Measurements from ENCODE around the gene MARF1.
"Not testable (repeated sequence)": the region's sequence is repeated elsewhere in the genome, so short reads cannot be mapped to it uniquely, and the experiment has no call there.

The MARF1 gene

DNA sequence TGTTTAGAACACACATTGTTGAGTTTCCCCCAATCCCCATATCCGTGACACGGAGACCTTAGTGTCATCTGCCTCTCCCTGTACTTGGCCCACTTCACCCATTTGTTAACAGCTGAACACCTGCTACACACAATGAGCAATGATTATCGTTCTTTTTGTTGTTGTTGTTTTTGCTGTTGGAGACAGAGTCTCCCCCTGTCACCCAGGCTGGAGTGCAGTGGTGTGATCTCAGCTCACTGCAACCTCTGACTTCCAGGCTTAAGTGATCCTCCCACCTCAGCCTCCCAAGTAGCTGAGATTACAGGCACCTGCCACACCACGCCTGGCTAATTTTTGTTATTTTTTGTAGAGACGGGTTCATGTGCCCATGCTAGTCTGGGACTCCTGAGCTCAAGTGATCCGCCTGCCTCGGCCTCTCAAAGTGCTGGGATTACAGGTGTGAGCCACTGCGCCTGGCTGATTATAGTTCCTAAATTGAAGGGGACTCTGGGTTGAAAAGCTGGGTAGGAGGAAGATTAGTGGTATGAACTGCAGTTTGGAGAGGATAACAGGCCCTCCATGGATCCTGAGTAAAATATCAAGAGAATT lies 28.7 kb upstream of the MARF1 start:
- Histone ChIP-seq H3K4me3 (ENCODE audit: low read length) (no peak overlapping the region), H3K27ac (ENCODE audit: low read depth, low read length) (peak overlapping the region; percentile 91), H3K27me3 (ENCODE audit: control insufficient read depth, insufficient read depth, low read length) (no peaks in the 10 kb centered on the region), H3K9ac (ENCODE audit: low read length) (no peak overlapping the region), H3K36me3 (ENCODE audit: control insufficient read depth, insufficient read depth, low read length) (peaks cover 13% of the 10 kb centered on the region), H3K4me1 (ENCODE audit: control insufficient read depth, insufficient read depth, low read length) (peaks cover 11% of the 10 kb centered on the region)

DNA sequence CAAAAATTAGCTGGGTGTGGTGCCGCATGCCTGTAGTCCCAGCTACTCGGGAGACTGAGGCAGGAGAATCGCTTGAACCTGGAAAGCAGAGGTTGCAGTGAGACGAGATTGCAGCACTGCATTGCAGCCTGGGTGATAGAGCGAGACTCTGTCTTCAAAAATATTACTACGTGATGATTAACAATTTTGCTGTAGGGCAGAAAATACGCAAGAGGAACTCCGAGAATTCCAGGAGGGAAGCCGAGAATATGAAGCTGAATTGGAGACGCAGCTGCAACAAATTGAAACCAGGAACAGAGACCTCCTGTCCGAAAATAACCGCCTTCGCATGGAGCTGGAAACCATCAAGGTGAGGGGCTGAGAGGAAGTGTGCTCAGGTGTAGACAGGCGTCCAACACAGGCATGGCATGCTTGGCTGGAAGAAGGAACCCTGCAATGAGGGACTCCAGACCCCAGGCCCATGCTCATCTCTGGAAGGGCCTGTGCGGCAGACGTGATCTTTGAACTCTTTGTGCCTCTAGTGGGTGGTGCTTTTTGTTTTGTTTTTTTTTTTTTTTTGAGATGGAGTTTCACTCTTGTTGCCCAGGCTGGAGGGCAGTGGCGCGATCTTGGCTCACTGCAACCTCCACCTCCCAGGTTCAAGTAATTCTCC lies 24.3 kb upstream of the MARF1 start:
- Histone ChIP-seq H3K4me3 (ENCODE audit: low read length) (no peak overlapping the region), H3K27ac (ENCODE audit: low read depth, low read length) (no peak overlapping the region), H3K9ac (ENCODE audit: low read length) (no peak overlapping the region), H3K27me3 (ENCODE audit: control insufficient read depth, insufficient read depth, low read length) (no peaks in the 10 kb centered on the region), H3K36me3 (ENCODE audit: control insufficient read depth, insufficient read depth, low read length) (peaks cover 13% of the 10 kb centered on the region), H3K4me1 (ENCODE audit: control insufficient read depth, insufficient read depth, low read length) (peaks cover under 1% of the 10 kb centered on the region)

DNA sequence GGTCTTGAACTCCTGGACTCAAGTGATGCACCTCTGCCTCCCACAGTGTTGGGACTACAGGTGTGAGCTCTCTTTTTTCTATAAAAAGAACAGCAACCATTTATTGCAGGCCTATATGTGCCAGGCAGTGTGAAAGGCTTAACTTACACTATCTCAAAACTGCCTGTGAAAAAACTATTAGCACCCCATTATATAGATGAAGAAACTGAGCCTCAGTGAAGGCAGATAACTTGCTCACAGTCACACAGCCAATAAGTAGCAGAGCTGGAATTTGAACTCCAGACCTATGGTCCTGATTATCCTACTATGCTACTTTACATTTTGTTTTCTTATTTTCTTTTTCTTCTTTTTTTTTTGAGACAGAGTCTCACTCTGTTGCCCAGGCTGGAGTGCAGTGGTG lies 22.2 kb upstream of the MARF1 start:
- H3K27me3 ChIP-seq (ENCODE audit: control insufficient read depth, insufficient read depth, low read length): no peaks in the 10 kb centered on the region
- no peak overlapping the region for H3K4me3 ChIP-seq (ENCODE audit: low read length)
- H3K36me3 ChIP-seq (ENCODE audit: control insufficient read depth, insufficient read depth, low read length): peaks cover 11% of the 10 kb centered on the region
- no peak overlapping the region for H3K27ac ChIP-seq (ENCODE audit: low read depth, low read length)
- H3K9ac ChIP-seq (ENCODE audit: low read length): no peak overlapping the region
- H3K4me1 ChIP-seq (ENCODE audit: control insufficient read depth, insufficient read depth, low read length): no peaks in the 10 kb centered on the region

DNA sequence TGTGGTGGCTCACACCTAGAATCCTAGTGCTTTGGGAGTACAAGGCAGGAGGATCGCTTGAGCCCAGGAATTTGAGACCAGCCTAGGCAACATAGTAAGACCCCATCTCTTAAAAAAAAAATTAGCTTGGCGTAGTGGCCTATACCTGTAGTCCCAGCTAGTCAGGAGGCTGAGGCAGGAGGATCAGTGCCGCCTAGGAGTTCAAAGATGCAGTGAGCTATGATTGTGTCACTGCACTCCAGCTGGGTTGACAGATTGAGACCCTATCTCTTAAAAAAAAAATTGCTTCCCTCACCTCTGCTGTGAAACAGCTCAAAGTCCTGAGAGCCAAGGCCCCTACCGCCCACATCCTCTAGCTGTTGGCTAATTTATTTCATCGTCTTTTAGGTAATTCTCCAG lies 17.2 kb upstream of the MARF1 start:
- Histone ChIP-seq H3K27me3 (ENCODE audit: control insufficient read depth, insufficient read depth, low read length) (no peaks in the 10 kb centered on the region), H3K36me3 (ENCODE audit: control insufficient read depth, insufficient read depth, low read length) (no peaks in the 10 kb centered on the region), H3K9ac (ENCODE audit: low read length) (no peak overlapping the region), H3K4me1 (ENCODE audit: control insufficient read depth, insufficient read depth, low read length) (no peaks in the 10 kb centered on the region), H3K4me3 (ENCODE audit: low read length) (no peak overlapping the region), H3K27ac (ENCODE audit: low read depth, low read length) (peak overlapping the region; percentile 28)

DNA sequence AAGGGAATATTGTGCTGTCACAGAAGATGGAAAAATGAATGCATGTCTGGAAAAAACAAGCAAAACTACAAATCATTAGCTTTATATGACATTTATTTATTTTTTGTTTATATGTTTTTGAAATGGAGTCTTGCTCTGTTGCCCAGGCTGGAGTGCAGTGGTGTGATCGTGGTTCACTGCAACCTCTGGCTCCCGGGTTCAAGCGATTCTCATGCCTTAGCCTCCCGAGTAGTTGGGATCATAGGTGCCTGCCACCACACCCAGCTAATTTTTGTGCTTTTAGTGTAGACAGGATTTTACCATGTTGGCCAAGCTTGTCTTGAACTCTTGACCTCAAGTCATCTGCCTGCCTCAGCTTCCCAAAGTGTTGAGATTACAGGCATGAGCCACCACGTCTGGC lies 15.6 kb upstream of the MARF1 start:
- Histone ChIP-seq H3K9ac (ENCODE audit: low read length) (no peak overlapping the region), H3K4me3 (ENCODE audit: low read length) (no peak overlapping the region), H3K27me3 (ENCODE audit: control insufficient read depth, insufficient read depth, low read length) (no peaks in the 10 kb centered on the region), H3K36me3 (ENCODE audit: control insufficient read depth, insufficient read depth, low read length) (no peaks in the 10 kb centered on the region), H3K27ac (ENCODE audit: low read depth, low read length) (no peak overlapping the region), H3K4me1 (ENCODE audit: control insufficient read depth, insufficient read depth, low read length) (no peaks in the 10 kb centered on the region)

DNA sequence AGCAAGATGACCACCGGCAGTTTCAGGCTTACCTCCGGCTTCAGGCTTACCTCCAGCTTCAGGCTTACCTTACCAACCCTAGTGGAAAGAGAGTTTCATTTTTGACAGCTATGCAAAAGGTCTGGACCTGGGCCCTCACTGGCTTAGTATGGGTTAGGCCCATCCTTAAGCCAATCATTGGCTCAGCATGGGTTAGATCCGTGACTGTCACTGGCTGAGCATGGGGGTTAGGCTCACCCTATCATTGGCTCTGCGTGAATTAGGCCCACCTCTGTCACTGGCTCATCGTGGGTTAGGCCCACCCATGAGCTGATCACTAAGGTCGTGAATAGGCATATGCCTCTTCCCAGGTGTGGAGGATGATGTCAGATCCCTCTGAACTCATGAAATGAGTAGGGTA lies 15.2 kb upstream of the MARF1 start:
- Histone ChIP-seq H3K27ac (ENCODE audit: low read depth, low read length) (no peak overlapping the region), H3K4me1 (ENCODE audit: control insufficient read depth, insufficient read depth, low read length) (no peaks in the 10 kb centered on the region), H3K9ac (ENCODE audit: low read length) (no peak overlapping the region), H3K27me3 (ENCODE audit: control insufficient read depth, insufficient read depth, low read length) (no peaks in the 10 kb centered on the region), H3K36me3 (ENCODE audit: control insufficient read depth, insufficient read depth, low read length) (no peaks in the 10 kb centered on the region), H3K4me3 (ENCODE audit: low read length) (no peak overlapping the region)

DNA sequence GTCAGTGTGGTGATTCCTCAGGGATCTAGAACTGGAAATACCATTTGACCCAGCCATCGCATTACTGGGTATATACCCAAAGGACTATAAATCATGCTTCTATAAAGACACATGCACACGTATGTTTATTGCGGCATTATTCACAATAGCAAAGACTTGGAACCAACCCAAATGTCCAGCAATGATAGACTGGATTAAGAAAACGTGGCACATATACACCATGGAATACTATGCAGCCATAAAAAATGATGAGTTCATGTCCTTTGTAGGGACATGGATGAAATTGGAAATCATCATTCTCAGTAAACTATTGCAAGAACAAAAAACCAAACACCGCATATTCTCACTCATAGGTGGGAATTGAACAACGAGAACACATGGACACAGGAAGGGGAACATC lies 12.6 kb upstream of the MARF1 start:
- H3K27me3 ChIP-seq (ENCODE audit: control insufficient read depth, insufficient read depth, low read length); H3K36me3 ChIP-seq (ENCODE audit: control insufficient read depth, insufficient read depth, low read length); H3K9ac ChIP-seq (ENCODE audit: low read length); H3K27ac ChIP-seq (ENCODE audit: low read depth, low read length); H3K4me3 ChIP-seq (ENCODE audit: low read length); H3K4me1 ChIP-seq (ENCODE audit: control insufficient read depth, insufficient read depth, low read length): not testable (repeated sequence)

DNA sequence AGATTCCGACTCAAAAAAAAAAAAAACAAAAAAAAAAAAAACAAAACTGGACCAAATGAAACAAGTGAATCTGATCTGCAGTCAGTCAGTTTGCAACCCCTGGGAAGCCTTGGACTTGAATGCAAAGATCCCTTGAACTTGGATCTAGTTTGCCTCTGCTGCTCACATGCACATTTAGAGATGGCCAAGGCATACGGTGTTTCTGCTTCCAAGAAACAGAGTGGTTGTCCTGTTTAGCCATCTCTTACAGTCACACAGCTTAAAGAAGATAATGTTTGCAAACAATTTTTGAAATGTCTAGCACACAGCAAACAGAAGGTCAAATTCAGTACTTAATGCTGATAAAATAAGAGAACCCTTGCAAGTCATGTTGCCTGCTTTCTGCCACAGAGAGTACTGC lies 11.6 kb upstream of the MARF1 start:
- H3K36me3 ChIP-seq (ENCODE audit: control insufficient read depth, insufficient read depth, low read length): no peaks in the 10 kb centered on the region
- no peak overlapping the region for H3K9ac ChIP-seq (ENCODE audit: low read length)
- H3K4me3 ChIP-seq (ENCODE audit: low read length): no peak overlapping the region
- H3K4me1 ChIP-seq (ENCODE audit: control insufficient read depth, insufficient read depth, low read length): peaks cover 6% of the 10 kb centered on the region
- H3K27me3 ChIP-seq (ENCODE audit: control insufficient read depth, insufficient read depth, low read length): no peaks in the 10 kb centered on the region
- H3K27ac ChIP-seq (ENCODE audit: low read depth, low read length): no peak overlapping the region

DNA sequence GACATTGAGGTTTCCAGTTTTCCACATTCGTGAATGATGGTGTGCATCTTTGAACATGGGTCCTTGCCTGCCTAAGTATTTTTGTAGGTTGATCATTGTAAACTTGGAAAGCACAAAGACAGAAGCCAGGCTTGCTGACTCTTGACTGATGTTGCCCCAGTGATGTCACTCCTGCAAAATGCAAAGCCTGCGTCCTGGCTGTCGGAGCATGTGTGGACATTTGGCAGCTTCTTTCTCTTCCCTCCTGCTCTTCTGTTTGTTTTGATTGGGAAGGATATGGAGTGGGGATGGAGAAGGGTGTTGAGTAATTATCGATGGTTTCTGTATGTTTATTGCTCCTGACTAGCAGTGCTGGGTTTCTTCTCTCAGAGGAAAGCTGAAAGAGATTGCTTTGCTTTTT lies 10.3 kb upstream of the MARF1 start:
- Histone ChIP-seq H3K4me1 (ENCODE audit: control insufficient read depth, insufficient read depth, low read length) (peaks cover 7% of the 10 kb centered on the region), H3K27me3 (ENCODE audit: control insufficient read depth, insufficient read depth, low read length) (no peaks in the 10 kb centered on the region), H3K27ac (ENCODE audit: low read depth, low read length) (peak overlapping the region; percentile 51), H3K4me3 (ENCODE audit: low read length) (no peak overlapping the region), H3K9ac (ENCODE audit: low read length) (no peak overlapping the region), H3K36me3 (ENCODE audit: control insufficient read depth, insufficient read depth, low read length) (no peaks in the 10 kb centered on the region)

DNA sequence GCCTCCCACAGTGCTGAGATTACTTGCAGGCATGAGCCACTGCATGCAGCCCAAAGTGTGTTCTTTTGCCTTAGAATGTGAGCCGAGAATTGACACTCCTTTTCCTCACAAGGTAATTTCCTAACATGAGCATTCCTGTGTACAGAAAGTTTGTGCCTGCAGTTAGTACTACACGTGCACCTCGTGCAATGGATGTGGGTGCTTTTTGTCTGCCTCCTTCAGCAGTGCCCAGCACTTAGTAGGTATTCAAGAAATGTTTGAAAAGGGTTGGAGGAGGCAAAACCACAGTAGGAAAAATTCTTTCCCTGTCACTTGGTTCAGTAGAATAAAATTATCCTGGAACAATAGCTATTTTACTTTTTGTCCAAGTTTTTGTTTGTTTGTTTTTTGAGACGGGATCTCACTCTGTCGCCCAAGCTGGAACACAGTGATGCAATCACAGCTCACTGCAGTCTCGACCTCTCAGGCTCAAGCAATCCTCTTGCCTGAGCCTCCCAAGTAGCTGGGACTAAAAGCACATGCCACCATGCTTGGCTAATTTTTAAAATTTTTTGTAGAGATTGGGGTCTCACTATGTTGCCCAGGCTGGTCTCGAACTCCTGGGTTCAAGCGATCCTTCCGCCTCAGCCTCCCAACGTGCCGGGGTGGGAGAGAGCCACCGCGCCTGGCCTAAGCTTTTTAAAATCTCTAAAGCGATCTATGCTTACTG lies 9.5 kb upstream of the MARF1 start:
- H3K9ac ChIP-seq (ENCODE audit: low read length): no peak overlapping the region

DNA sequence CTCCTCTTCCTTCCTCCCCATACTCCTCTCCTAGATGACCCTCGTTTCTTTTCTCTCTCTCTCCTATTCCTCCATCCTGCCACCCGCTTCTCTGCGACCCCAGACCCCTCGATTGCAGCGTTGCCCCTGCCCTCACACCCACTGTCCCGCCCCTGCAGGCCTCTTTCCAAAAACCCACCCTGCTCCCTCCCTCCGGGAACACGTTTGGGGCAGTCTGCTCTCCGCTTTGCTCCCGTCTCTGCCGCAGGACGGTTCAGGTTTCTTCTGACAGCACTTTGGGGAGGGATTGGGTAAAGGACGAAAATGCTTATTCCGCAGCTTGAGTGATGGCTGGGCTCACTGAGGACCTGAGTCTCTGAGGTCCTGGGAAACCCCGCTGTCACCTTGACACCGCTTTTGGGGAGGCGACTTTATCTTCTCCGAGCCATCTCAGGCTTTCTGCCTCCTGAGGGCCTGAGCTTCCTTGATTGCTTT lies 7.8 kb upstream of the MARF1 start:
- no peaks in the 10 kb centered on the region for H3K36me3 ChIP-seq (ENCODE audit: control insufficient read depth, insufficient read depth, low read length)
- peak overlapping the region; percentile 95 for H3K4me3 ChIP-seq (ENCODE audit: low read length)
- H3K9ac ChIP-seq (ENCODE audit: low read length): peak overlapping the region; percentile 97
- H3K4me1 ChIP-seq (ENCODE audit: control insufficient read depth, insufficient read depth, low read length): peaks cover 7% of the 10 kb centered on the region
- no peaks in the 10 kb centered on the region for H3K27me3 ChIP-seq (ENCODE audit: control insufficient read depth, insufficient read depth, low read length)
- H3K27ac ChIP-seq (ENCODE audit: low read depth, low read length): peak overlapping the region; percentile 87

More for the DNA sequence above, 9.5 kb upstream of the MARF1 start:
- Histone ChIP-seq H3K4me3 (ENCODE audit: low read length) (no peak overlapping the region), H3K27ac (ENCODE audit: low read depth, low read length) (peak overlapping the region; percentile 51), H3K4me1 (ENCODE audit: control insufficient read depth, insufficient read depth, low read length) (peaks cover 7% of the 10 kb centered on the region), H3K27me3 (ENCODE audit: control insufficient read depth, insufficient read depth, low read length) (no peaks in the 10 kb centered on the region), H3K36me3 (ENCODE audit: control insufficient read depth, insufficient read depth, low read length) (no peaks in the 10 kb centered on the region)

DNA sequence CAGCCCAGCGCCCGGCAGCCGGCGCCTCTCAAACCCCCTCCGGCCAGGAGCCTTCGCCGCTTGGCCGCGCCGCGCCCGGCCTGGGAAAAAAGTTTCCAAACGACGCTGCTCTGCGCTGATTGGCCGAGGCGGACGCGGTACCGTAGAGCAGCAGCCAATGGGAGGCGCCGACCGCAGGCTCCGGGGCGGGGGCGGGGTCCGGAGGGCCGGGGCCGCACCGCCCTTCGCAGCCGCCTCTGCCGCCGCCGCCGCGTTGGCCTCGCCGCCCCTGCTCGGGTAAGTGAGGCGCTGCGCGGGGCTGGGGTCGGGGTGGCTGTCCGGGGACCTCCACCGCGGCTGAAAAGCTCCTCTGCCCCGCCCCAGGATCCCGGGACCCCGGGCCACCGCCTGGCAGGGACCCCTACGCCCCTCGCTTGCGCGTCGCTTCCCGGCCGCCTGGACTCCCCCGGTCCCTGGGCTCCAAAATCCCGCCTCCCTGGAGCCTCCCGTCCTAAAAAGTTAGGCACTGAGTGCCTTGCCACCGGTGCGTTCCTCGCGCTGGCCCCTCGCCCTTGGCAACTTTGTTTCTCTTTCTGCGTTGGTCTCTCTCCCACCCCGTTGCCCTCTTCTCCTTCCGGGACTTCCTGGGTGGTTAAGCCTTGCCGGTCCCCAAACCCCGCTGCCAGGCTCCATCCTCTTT lies 7.2 kb upstream of the MARF1 start, which contains the start of gene NDE1:
NDE1 (plus strand) TSS at position 227 of the 679 bp plus-strand sequence. CDS start 14,534 bp downstream, outside the sequence.
- Histone ChIP-seq H3K36me3 (ENCODE audit: control insufficient read depth, insufficient read depth, low read length) (no peaks in the 10 kb centered on the region), H3K4me3 (ENCODE audit: low read length) (peak within 1 kb of the TSS; percentile 95), H3K27me3 (ENCODE audit: control insufficient read depth, insufficient read depth, low read length) (no peaks in the 10 kb centered on the region), H3K9ac (ENCODE audit: low read length) (peak within 1 kb of the TSS; percentile 97), H3K27ac (ENCODE audit: low read depth, low read length) (peak within 1 kb of the TSS; percentile 87), H3K4me1 (ENCODE audit: control insufficient read depth, insufficient read depth, low read length) (peaks cover 7% of the 10 kb centered on the region)

Data from rectal smooth muscle tissue (tissue), 1 donor.